SK-N-SH (cell line): ENCODE data around the gene DLGAP3. TPM values are rescaled to one million over a fixed set of nuclear protein-coding genes. Genes with fewer than 3 reads are reported as not detected.

Experiments used
- CTCF ChIA-PET: fragments of 300-600, 350-600 bp; formaldehyde crosslinking; extraction: SDS; loops from one replicate; lab custom pipeline; 2021; lab: Yijun Ruan, JAX
- POLR2A ChIA-PET: fragments of 350-600 bp; sonication (Branson Sonifier 250); formaldehyde crosslinking; extraction: SDS; loops from one replicate; lab custom pipeline; 2020; ENCODE audit warnings: antibody characterized with exemption, inconsistent platforms; lab: Yijun Ruan, JAX
- DNase-seq: peaks from one replicate; pipeline ENCODE4 v3.0.0; 2012
- H2AFZ ChIP-seq: fragments of 200-600 bp; sonication (generic); 2 replicates; pipeline ENCODE4 v1.8.1; 2016; ENCODE audit warnings: antibody characterized with exemption, mild to moderate bottlenecking, low read depth
- H3F3A ChIP-seq: fragments of 200-600 bp; sonication (generic); replicated peaks from 2 replicates; pipeline ENCODE3; 2016; ENCODE audit warnings: antibody characterized with exemption, mild to moderate bottlenecking; ENCODE audit not compliant: insufficient read depth
- H3K27ac ChIP-seq, 2 experiments: fragments of 200-500 bp in 1 of 2; fragments of 200-600 bp in 1 of 2; sonication (Bioruptor generic) in 1 of 2; sonication (generic), shearing (Covaris generic) in 1 of 2; 2 replicates each; pipeline versions ENCODE4 v1.5.1 to v1.6.1; 2014 to 2016; ENCODE audit warnings: low read depth in 2 of 2, inconsistent platforms in 1 of 2, low read length in 1 of 2, mild to moderate bottlenecking in 1 of 2, mixed read lengths in 1 of 2
- H3K27me3 ChIP-seq: fragments of 200-600 bp; sonication (generic), shearing (Covaris generic); 2 replicates; pipeline ENCODE4 v1.6.1; 2016; ENCODE audit warnings: mixed run types; ENCODE audit not compliant: insufficient read depth
- H3K36me3 ChIP-seq, 2 experiments: fragments of 200-500 bp in 1 of 2; fragments of 200-600 bp in 1 of 2; sonication (Bioruptor generic) in 1 of 2; sonication (generic) in 1 of 2; replicated peaks in 1 of 2; 2 replicates each; pipeline versions ENCODE3 to v1.5.1; 2014 to 2016; ENCODE audit warnings: low read length in 1 of 2, mild to moderate bottlenecking in 1 of 2; ENCODE audit not compliant: insufficient read depth in 2 of 2, control insufficient read depth in 1 of 2
- H3K4me1 ChIP-seq, 2 experiments: fragments of 200-500 bp in 1 of 2; fragments of 200-600 bp in 1 of 2; sonication (Bioruptor generic) in 1 of 2; sonication (generic), shearing (Covaris generic) in 1 of 2; 2 replicates each; pipeline versions ENCODE4 v1.5.1 to v1.6.1; 2014 to 2016; ENCODE audit warnings: low read depth in 1 of 2, low read length in 1 of 2, mixed run types in 1 of 2; ENCODE audit not compliant: insufficient read depth in 2 of 2, control insufficient read depth in 1 of 2
- H3K4me2 ChIP-seq: fragments of 200-600 bp; sonication (generic), shearing (Covaris generic); 2 replicates; pipeline ENCODE4 v1.6.1; 2017; ENCODE audit warnings: mixed run types
- H3K4me3 ChIP-seq, 2 experiments: fragments of 200-500 bp in 1 of 2; fragments of 200-600 bp in 1 of 2; sonication (Bioruptor generic) in 1 of 2; sonication (generic), shearing (Covaris generic) in 1 of 2; 2 replicates each; pipeline versions ENCODE4 v1.5.1 to v1.8.1; 2014 to 2016; ENCODE audit warnings: low read depth in 2 of 2, inconsistent platforms in 1 of 2, low read length in 1 of 2, mild to moderate bottlenecking in 1 of 2, mixed read lengths in 1 of 2, moderate library complexity in 1 of 2
- H3K79me2 ChIP-seq: fragments of 200-600 bp; sonication (generic); 2 replicates; pipeline ENCODE4 v1.8.1; 2017; ENCODE audit warnings: mild to moderate bottlenecking; ENCODE audit not compliant: insufficient read depth
- H3K9ac ChIP-seq: fragments of 200-600 bp; sonication (generic); 2 replicates; pipeline ENCODE4 v1.6.1; 2017; ENCODE audit warnings: mixed run types
- H3K9me2 ChIP-seq: fragments of 200-600 bp; sonication (generic); 2 replicates; pipeline ENCODE4 v1.6.1; 2017; ENCODE audit warnings: mixed run types
- H3K9me3 ChIP-seq: fragments of 200-600 bp; sonication (generic); 2 replicates; pipeline ENCODE4 v1.6.1; 2017; ENCODE audit warnings: mixed run types, mild to moderate bottlenecking, moderate library complexity
- H4K20me1 ChIP-seq: fragments of 200-600 bp; sonication (generic); 2 replicates; pipeline ENCODE4 v1.6.1; 2017; ENCODE audit warnings: mild to moderate bottlenecking, mixed run types; ENCODE audit not compliant: insufficient read depth
- CTCF ChIP-seq: fragments of 200-600 bp; sonication (generic); IDR thresholded peaks from 2 replicates; pipeline ENCODE4 v1.6.1; 2017; ENCODE audit warnings: antibody characterized with exemption, mild to moderate bottlenecking, moderate library complexity
- EZH2phosphoT487 ChIP-seq: fragments of 200-600 bp; sonication (generic); IDR thresholded peaks from 2 replicates; pipeline ENCODE4 v1.6.1; 2017; ENCODE audit warnings: low read depth, mixed run types, mild to moderate bottlenecking, antibody characterized with exemption, moderate library complexity, borderline replicate concordance
- IRF3 ChIP-seq: fragments of 150-350 bp; IDR thresholded peaks from 2 replicates; pipeline ENCODE4 v1.6.1; 2016; ENCODE audit warnings: mild to moderate bottlenecking, low read depth, low read length
- RAD21 ChIP-seq: IDR thresholded peaks from 2 replicates; pipeline ENCODE4 v1.6.1; 2012; ENCODE audit warnings: mild to moderate bottlenecking, low read length
- RFX5 ChIP-seq: IDR thresholded peaks from 2 replicates; pipeline ENCODE4 v1.6.1; 2012; ENCODE audit warnings: mild to moderate bottlenecking, improper control_type of control experiment, low read length
- RXRA ChIP-seq: IDR thresholded peaks from 2 replicates; pipeline ENCODE4 v1.4.0; 2012; ENCODE audit warnings: low read depth, mild to moderate bottlenecking, borderline replicate concordance
- SIN3A ChIP-seq: IDR thresholded peaks from 2 replicates; pipeline ENCODE4 v1.6.1; 2012; ENCODE audit warnings: low read depth, mild to moderate bottlenecking, low read length, moderate library complexity, borderline replicate concordance
- SMC3 ChIP-seq: IDR thresholded peaks from 2 replicates; pipeline ENCODE4 v1.6.1; 2012; ENCODE audit warnings: low read depth, low read length, improper control_type of control experiment
- TAF1 ChIP-seq: IDR thresholded peaks from 2 replicates; pipeline ENCODE4 v1.6.1; 2012; ENCODE audit warnings: low read depth, mild to moderate bottlenecking, low read length, moderate library complexity, borderline replicate concordance
- TCF12 ChIP-seq: IDR thresholded peaks from 2 replicates; pipeline ENCODE4 v1.4.0; 2012
- TEAD4 ChIP-seq: IDR thresholded peaks from 2 replicates; pipeline ENCODE4 v1.4.0; 2012; ENCODE audit warnings: mild to moderate bottlenecking, borderline replicate concordance; ENCODE audit not compliant: insufficient read depth
- YY1 ChIP-seq: IDR thresholded peaks from 2 replicates; pipeline ENCODE4 v1.4.0; 2012; ENCODE audit warnings: low read depth, mild to moderate bottlenecking
- WGBS: methylation state at CpG from one replicate; pipeline ENCODE4 v1.1.6; 2017; ENCODE audit warnings: low lambda C conversion rate; 5-methylcytosine and 5-hydroxymethylcytosine counted together
- polyA plus RNA-seq, 3 experiments: library from polyadenylated mRNA; depleted of rRNA; stranded (reverse); fragments of >200 nt; gene quantifications; 2 replicates each; pipeline ENCODE4 v1.2.3, GENCODE V29; 2012

The DLGAP3 gene
- polyA plus RNA-seq, 1 of the 3 experiments (the other 2 are of a cell fraction), result 0.15 TPM

DNA sequence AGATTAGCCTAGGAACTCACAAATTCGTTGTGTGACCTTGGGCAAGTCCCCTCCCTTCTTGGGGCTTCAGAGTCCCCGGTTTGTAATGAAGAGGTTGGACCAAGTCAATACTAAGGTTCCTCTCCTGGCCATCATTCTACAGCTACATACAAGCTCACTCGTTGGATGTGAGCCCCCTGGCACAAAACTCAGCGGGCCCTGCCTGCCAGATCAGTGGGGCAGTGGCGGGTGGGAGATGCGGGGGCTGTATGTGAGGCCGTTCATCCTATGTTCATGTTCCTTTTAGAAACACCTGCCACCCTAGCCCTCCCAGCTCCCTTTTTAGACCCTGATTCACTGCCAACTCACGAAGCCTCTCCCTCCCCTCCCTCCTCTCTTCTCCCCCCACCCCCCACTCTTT lies 2.1 kb downstream of the DLGAP3 start:
- no peak overlapping the region for H3K4me2 ChIP-seq
- no peaks in the 10 kb centered on the region for H3K36me3 ChIP-seq
- H3K27me3 ChIP-seq, result peaks cover 27% of the 10 kb centered on the region
- 51% methylated on average over 4 of the region's 8 CpGs for WGBS
- CTCF ChIA-PET, result interaction anchor here (1.7 to 2.7 kb wide), 3 partner anchors 68 to 75 kb away, joined by 5 to 14 read pairs (median 12); partner anchors contain the start of gene SMIM12
- no peaks in the 10 kb centered on the region for H3K9me3 ChIP-seq
- POLR2A ChIA-PET, result no interaction called here
- H3K79me2 ChIP-seq, result no peaks in the 10 kb centered on the region
- H3K27ac ChIP-seq, result no peak overlapping the region
- H3F3A ChIP-seq, result no peaks in the 10 kb centered on the region
- no peak overlapping the region for H3K9ac ChIP-seq
- DNase-seq, result no peak
- TF ChIP-seq SMC3 (no peak), SIN3A (no peak), TEAD4 (no peak), TAF1 (no peak), YY1 (no peak)
- H2AFZ ChIP-seq, result no peak overlapping the region
- no peaks in the 10 kb centered on the region for H3K9me2 ChIP-seq
- H3K4me3 ChIP-seq, result no peak overlapping the region
- H4K20me1 ChIP-seq, result no peaks in the 10 kb centered on the region
- H3K4me1 ChIP-seq, result peaks cover 0 to 3% of the 10 kb centered on the region in 2 experiments; a peak in 1 of 4 replicates

DNA sequence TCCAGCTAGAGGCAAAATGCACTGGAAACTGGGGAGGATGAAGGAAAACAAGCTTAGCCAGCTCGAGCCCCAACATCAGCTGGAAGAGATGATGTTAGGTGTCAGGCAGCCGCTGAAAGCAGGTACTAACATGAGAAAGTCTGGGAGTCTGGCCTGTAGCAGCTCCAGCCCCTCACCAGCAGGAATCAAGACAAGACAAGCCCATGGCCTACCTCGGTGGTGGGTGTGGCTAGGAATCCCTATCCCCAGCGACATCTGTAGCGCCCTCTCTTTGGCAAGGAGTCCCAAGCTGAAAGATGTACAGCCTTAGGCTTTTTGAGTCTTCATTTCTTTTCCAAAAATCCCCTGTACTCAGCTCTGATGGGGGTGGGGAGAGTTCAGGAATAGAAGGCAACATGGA lies 2.6 kb downstream of the DLGAP3 start:
- no peak overlapping the region for H3K4me2 ChIP-seq
- DNase-seq, result no peak
- H3K4me1 ChIP-seq, result peaks cover 0 to 3% of the 10 kb centered on the region in 2 experiments; a peak in 1 of 4 replicates
- ChIA-PET POLR2A (no interaction called here), CTCF (interaction anchor here (1.7 to 2.2 kb wide), 2 partner anchors 67 to 74 kb away, joined by 5 to 14 read pairs; partner anchors contain the start of gene SMIM12)
- peaks cover 27% of the 10 kb centered on the region for H3K27me3 ChIP-seq
- H3K4me3 ChIP-seq, result no peak overlapping the region
- H3F3A ChIP-seq, result no peaks in the 10 kb centered on the region
- no peaks in the 10 kb centered on the region for H3K9me2 ChIP-seq
- no peak overlapping the region for H3K27ac ChIP-seq
- H3K36me3 ChIP-seq, result no peaks in the 10 kb centered on the region
- H4K20me1 ChIP-seq, result no peaks in the 10 kb centered on the region
- 66% methylated on average over 5 of the region's 5 CpGs for WGBS
- H3K9ac ChIP-seq, result no peak overlapping the region
- no peaks in the 10 kb centered on the region for H3K79me2 ChIP-seq
- TF ChIP-seq RXRA (no peak), TEAD4 (no peak), TCF12 (no peak), RFX5 (no peak), RAD21 (no peak), IRF3 (no peak), EZH2phosphoT487 (no peak), CTCF (no peak)
- H2AFZ ChIP-seq, result no peak overlapping the region
- no peaks in the 10 kb centered on the region for H3K9me3 ChIP-seq
